ENCODE results near the gene FAM151A. TPM values are rescaled to one million over a fixed set of nuclear protein-coding genes. Genes with fewer than 3 reads are reported as not detected.

FAM151A gene
- polyA plus RNA-seq, 1 donor from 2014 or later = not detected

GRCh38 chr1:54610048-54610447 is 13.3 kb downstream of the FAM151A start (continued):
- TF ChIP-seq, protein P1, sequence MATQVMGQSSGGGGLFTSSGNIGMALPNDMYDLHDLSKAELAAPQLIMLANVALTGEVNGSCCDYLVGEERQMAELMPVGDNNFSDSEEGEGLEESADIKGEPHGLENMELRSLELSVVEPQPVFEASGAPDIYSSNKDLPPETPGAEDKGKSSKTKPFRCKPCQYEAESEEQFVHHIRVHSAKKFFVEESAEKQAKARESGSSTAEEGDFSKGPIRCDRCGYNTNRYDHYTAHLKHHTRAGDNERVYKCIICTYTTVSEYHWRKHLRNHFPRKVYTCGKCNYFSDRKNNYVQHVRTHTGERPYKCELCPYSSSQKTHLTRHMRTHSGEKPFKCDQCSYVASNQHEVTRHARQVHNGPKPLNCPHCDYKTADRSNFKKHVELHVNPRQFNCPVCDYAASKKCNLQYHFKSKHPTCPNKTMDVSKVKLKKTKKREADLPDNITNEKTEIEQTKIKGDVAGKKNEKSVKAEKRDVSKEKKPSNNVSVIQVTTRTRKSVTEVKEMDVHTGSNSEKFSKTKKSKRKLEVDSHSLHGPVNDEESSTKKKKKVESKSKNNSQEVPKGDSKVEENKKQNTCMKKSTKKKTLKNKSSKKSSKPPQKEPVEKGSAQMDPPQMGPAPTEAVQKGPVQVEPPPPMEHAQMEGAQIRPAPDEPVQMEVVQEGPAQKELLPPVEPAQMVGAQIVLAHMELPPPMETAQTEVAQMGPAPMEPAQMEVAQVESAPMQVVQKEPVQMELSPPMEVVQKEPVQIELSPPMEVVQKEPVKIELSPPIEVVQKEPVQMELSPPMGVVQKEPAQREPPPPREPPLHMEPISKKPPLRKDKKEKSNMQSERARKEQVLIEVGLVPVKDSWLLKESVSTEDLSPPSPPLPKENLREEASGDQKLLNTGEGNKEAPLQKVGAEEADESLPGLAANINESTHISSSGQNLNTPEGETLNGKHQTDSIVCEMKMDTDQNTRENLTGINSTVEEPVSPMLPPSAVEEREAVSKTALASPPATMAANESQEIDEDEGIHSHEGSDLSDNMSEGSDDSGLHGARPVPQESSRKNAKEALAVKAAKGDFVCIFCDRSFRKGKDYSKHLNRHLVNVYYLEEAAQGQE (IDR thresholded peaks at IDR 0.05; ENCODE audit: borderline replicate concordance) = no peak

GRCh38 chr1:54609301-54609921 is 13.9 kb downstream of the FAM151A start:
- no peaks in the 10 kb centered on the region for H4K20me1 ChIP-seq (ENCODE audit: insufficient read depth)
- no peak overlapping the region for H3K9ac ChIP-seq (ENCODE audit: low read length)
- H3K4me3 ChIP-seq (ENCODE audit: low read length) = no peak overlapping the region
- no peak overlapping the region for H3K4me2 ChIP-seq (ENCODE audit: low read length)
- H3K27me3 ChIP-seq (ENCODE audit: insufficient read depth, low read depth, low read length) = no peaks in the 10 kb centered on the region
- H3K9me3 ChIP-seq (ENCODE audit: low read length) = no peaks in the 10 kb centered on the region
- H2AFZ ChIP-seq (ENCODE audit: low read depth, low read length) = no peak overlapping the region
- no peaks in the 10 kb centered on the region for H3K9me2 ChIP-seq (ENCODE audit: insufficient read depth, low read length)
- no peaks in the 10 kb centered on the region for H3K79me2 ChIP-seq (replicated peaks; ENCODE audit: insufficient read depth, low read length)
- no peak overlapping the region for H3K27ac ChIP-seq (ENCODE audit: low read length)
- no peaks in the 10 kb centered on the region for H3K36me3 ChIP-seq (ENCODE audit: insufficient read depth, low read length)
- H3F3A ChIP-seq (ENCODE audit: insufficient read depth, low read length, poor library complexity, severe bottlenecking) = no peaks in the 10 kb centered on the region
- TF ChIP-seq MXI1 (conservative IDR thresholded peaks at IDR 0.05; ENCODE audit: poor library complexity, severe bottlenecking) = no peak

GRCh38 chr1:54608566-54609230 is 14.6 kb downstream of the FAM151A start:
- Histone ChIP-seq H3K4me2 (ENCODE audit: low read length) (no peak overlapping the region), H4K20me1 (ENCODE audit: insufficient read depth) (no peaks in the 10 kb centered on the region), H3F3A (ENCODE audit: insufficient read depth, low read length, poor library complexity, severe bottlenecking) (no peaks in the 10 kb centered on the region), H3K36me3 (ENCODE audit: insufficient read depth, low read length) (no peaks in the 10 kb centered on the region), H3K4me3 (ENCODE audit: low read length) (no peak overlapping the region), H3K27ac (ENCODE audit: low read length) (no peak overlapping the region), H3K9ac (ENCODE audit: low read length) (no peak overlapping the region), H3K9me3 (ENCODE audit: low read length) (no peaks in the 10 kb centered on the region), H3K9me2 (ENCODE audit: insufficient read depth, low read length) (no peaks in the 10 kb centered on the region), H2AFZ (ENCODE audit: low read depth, low read length) (no peak overlapping the region), H3K79me2 (replicated peaks; ENCODE audit: insufficient read depth, low read length) (no peaks in the 10 kb centered on the region), H3K27me3 (ENCODE audit: insufficient read depth, low read depth, low read length) (no peaks in the 10 kb centered on the region)
- TF ChIP-seq EP300 (conservative IDR thresholded peaks at IDR 0.05; ENCODE audit: poor library complexity, severe bottlenecking) = no peak
- TF ChIP-seq EZH2 (IDR thresholded peaks at IDR 0.05; ENCODE audit: borderline replicate concordance, insufficient read depth, low read length, poor library complexity, severe bottlenecking) = no peak
- no peak for TF ChIP-seq POLR2AphosphoS5 (IDR thresholded peaks at IDR 0.05)
- no peak for TF ChIP-seq CTCF (IDR thresholded peaks at IDR 0.05; ENCODE audit: poor library complexity, severe bottlenecking)
- no peak for TF ChIP-seq RAD21 (conservative IDR thresholded peaks at IDR 0.05)
- no peak for TF ChIP-seq SMC3 (conservative IDR thresholded peaks at IDR 0.05; ENCODE audit: poor library complexity)
- no peak for TF ChIP-seq TAF1 (IDR thresholded peaks at IDR 0.05; ENCODE audit: low read depth)
- no peak for TF ChIP-seq MXI1 (conservative IDR thresholded peaks at IDR 0.05; ENCODE audit: poor library complexity, severe bottlenecking)
- TF ChIP-seq, protein P1 (IDR thresholded peaks at IDR 0.05; ENCODE audit: borderline replicate concordance) = no peak
